Transverse colon (tissue), 3 donors: ENCODE data around the gene ASB13.

Experiments used
- POLR2A ChIP-seq: fragments of 450-650 bp; IDR thresholded peaks from one replicate; pipeline ENCODE4 v1.6.1; 2016; ENCODE audit warnings: antibody characterized with exemption, mild to moderate bottlenecking, moderate library complexity
- TF ChIP-seq, protein P1 (sequence below), 5 experiments: fragments of 200-600 bp in 3 of 5; fragments of 450-650 bp in 2 of 5; sonication (generic) in 3 of 5; IDR thresholded peaks; 1 replicate in 2 of 5; 2 replicates in 3 of 5; pipeline ENCODE4 v1.5.1; 2016 to 2017; ENCODE audit warnings: antibody characterized with exemption in 5 of 5, inconsistent platforms in 3 of 5, mild to moderate bottlenecking in 2 of 5, moderate library complexity in 1 of 5

DNA sequence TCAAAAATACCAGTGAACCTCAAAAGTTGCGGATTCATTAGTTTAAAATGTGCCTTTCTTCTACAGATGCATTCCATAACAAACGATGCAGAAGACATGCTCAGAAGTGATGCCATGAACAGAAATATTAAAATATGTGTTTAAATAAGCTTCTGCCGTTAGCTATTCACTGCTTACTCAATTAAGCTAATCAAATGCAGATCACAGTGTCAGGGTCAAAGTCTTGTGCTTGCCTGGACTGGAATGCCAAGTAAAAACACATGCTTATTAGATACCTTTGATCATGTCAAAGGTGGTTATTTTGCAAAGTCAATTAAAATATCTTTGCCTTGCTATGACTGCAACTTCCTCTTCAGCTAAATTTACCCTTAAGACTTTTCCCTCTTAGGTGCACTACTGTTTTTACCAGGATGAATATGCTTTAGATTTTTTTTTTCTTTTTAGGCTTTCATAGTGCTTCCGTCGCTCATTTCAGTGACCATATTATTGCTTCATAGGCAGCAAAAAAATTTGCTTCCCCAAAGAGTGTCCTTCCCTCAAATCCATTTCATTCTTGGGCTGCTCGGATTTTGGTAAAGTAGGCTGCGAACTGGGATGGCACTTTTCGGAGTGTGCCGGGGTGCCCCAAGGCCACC lies 905 bp downstream of the ASB13 start:
- TF ChIP-seq POLR2A: no peak
- TF ChIP-seq, protein P1, sequence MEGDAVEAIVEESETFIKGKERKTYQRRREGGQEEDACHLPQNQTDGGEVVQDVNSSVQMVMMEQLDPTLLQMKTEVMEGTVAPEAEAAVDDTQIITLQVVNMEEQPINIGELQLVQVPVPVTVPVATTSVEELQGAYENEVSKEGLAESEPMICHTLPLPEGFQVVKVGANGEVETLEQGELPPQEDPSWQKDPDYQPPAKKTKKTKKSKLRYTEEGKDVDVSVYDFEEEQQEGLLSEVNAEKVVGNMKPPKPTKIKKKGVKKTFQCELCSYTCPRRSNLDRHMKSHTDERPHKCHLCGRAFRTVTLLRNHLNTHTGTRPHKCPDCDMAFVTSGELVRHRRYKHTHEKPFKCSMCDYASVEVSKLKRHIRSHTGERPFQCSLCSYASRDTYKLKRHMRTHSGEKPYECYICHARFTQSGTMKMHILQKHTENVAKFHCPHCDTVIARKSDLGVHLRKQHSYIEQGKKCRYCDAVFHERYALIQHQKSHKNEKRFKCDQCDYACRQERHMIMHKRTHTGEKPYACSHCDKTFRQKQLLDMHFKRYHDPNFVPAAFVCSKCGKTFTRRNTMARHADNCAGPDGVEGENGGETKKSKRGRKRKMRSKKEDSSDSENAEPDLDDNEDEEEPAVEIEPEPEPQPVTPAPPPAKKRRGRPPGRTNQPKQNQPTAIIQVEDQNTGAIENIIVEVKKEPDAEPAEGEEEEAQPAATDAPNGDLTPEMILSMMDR (IDR thresholded peaks at IDR 0.05): no peak
